ENCODE measurements around the gene TEKT5. TPM values are rescaled to one million over a fixed set of nuclear protein-coding genes. Genes with fewer than 3 reads are reported as not detected.

TEKT5 gene
- total RNA-seq, 2 donors from 2014 or later: 0.31 TPM; not detected in 1

- Histone ChIP-seq H3K9ac (ENCODE audit: extremely low read depth, low read length, poor library complexity, severe bottlenecking) (no peak overlapping the region), H3K36me3 (ENCODE audit: control insufficient read depth, insufficient read depth, low read length) (no peaks in the 10 kb centered on the region), H3K4me1 (ENCODE audit: control insufficient read depth, insufficient read depth, low read length) (no peaks in the 10 kb centered on the region), H3K27ac (ENCODE audit: low read depth, low read length) (no peak overlapping the region), H3K4me3 (ENCODE audit: low read length) (no peak overlapping the region), H3K27me3 (ENCODE audit: control insufficient read depth, insufficient read depth, low read length, poor library complexity, severe bottlenecking) (peaks cover 33% of the 10 kb centered on the region), H3K9me3 (ENCODE audit: control insufficient read depth, low read length) (no peaks in the 10 kb centered on the region)
- H3K4me1 Mint-ChIP-seq: peaks cover 3% of the 10 kb centered on the region
- H3K36me3 Mint-ChIP-seq (ENCODE audit: low read depth): no peaks in the 10 kb centered on the region
- H3K9me3 Mint-ChIP-seq: peaks cover 7% of the 10 kb centered on the region
- no peak overlapping the region for H3K4me3 Mint-ChIP-seq
- H3K27me3 Mint-ChIP-seq (ENCODE audit: insufficient read depth): peaks cover 46% of the 10 kb centered on the region
- DNase-seq: no peak
- no peak overlapping the region for H3K27ac Mint-ChIP-seq
- WGBS, 2 experiments (ENCODE audit: insufficient coverage in 1 of 2, insufficient read length in 1 of 2): 92 to 96% methylated on average over 2 of the region's 2 CpGs
- TF ChIP-seq CTCF (conservative IDR thresholded peaks at IDR 0.05): no peak
Measured at GRCh38 chr16:10631886-10632285, 62.8 kb downstream of the TEKT5 start.

DNA sequence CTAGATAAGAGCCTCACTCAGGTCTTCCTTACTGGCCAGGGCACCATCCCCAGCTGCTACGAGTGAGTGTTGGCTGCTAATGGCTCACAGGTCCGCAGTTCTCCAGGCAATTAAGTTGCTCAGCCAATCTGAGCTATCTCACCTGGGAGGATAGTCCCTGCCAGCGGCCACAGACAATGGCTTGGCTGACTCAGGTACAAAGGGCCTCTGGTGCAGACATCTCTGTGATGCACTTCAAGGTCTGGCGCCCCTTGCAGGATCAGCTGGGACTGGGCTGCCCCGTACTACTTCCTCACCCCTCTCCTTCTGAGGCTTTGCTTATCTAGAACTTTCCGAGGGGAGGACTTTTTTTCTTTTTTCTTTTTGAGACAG is 65.2 kb downstream of the TEKT5 start:
- WGBS, 2 experiments (ENCODE audit: insufficient coverage in 1 of 2, insufficient read length in 1 of 2): 56 to 77% methylated on average over 3 to 6 of the region's 6 CpGs
- Mint-ChIP-seq H3K27me3 (ENCODE audit: insufficient read depth) (peaks cover 32% of the 10 kb centered on the region), H3K4me1 (peaks cover 3% of the 10 kb centered on the region), H3K4me3 (no peak overlapping the region), H3K36me3 (ENCODE audit: low read depth) (no peaks in the 10 kb centered on the region), H3K9me3 (peaks cover 4% of the 10 kb centered on the region), H3K27ac (no peak overlapping the region)
- no peaks in the 10 kb centered on the region for H3K4me1 ChIP-seq (ENCODE audit: control insufficient read depth, insufficient read depth, low read length)
- H3K9ac ChIP-seq (ENCODE audit: extremely low read depth, low read length, poor library complexity, severe bottlenecking): no peak overlapping the region
- H3K27me3 ChIP-seq (ENCODE audit: control insufficient read depth, insufficient read depth, low read length, poor library complexity, severe bottlenecking): peaks cover 29% of the 10 kb centered on the region
- H3K4me3 ChIP-seq (ENCODE audit: low read length): no peak overlapping the region
- H3K9me3 ChIP-seq (ENCODE audit: control insufficient read depth, low read length): no peaks in the 10 kb centered on the region
- peak; percentile 72 for TF ChIP-seq CTCF (conservative IDR thresholded peaks at IDR 0.05)
- H3K27ac ChIP-seq (ENCODE audit: low read depth, low read length): no peak overlapping the region
- no peaks in the 10 kb centered on the region for H3K36me3 ChIP-seq (ENCODE audit: control insufficient read depth, insufficient read depth, low read length)
- peak; percentile 91 for DNase-seq

- H3K27ac ChIP-seq (ENCODE audit: low read depth, low read length): no peak overlapping the region
- Mint-ChIP-seq H3K4me1 (peaks cover 14% of the 10 kb centered on the region), H3K27me3 (ENCODE audit: insufficient read depth) (no peaks in the 10 kb centered on the region), H3K4me3 (no peak overlapping the region), H3K36me3 (ENCODE audit: low read depth) (no peaks in the 10 kb centered on the region), H3K27ac (no peak overlapping the region), H3K9me3 (no peaks in the 10 kb centered on the region)
- H3K9ac ChIP-seq (ENCODE audit: extremely low read depth, low read length, poor library complexity, severe bottlenecking): no peak overlapping the region
- H3K9me3 ChIP-seq (ENCODE audit: control insufficient read depth, low read length): no peaks in the 10 kb centered on the region
- no peak for TF ChIP-seq CTCF (conservative IDR thresholded peaks at IDR 0.05)
- H3K27me3 ChIP-seq (ENCODE audit: control insufficient read depth, insufficient read depth, low read length, poor library complexity, severe bottlenecking): no peaks in the 10 kb centered on the region
- H3K4me1 ChIP-seq (ENCODE audit: control insufficient read depth, insufficient read depth, low read length): peaks cover 10% of the 10 kb centered on the region
- no peak for DNase-seq
- no peaks in the 10 kb centered on the region for H3K36me3 ChIP-seq (ENCODE audit: control insufficient read depth, insufficient read depth, low read length)
- 92 to 96% methylated on average over 8 to 11 of the region's 12 CpGs for WGBS, 2 experiments (ENCODE audit: insufficient coverage in 1 of 2, insufficient read length in 1 of 2)
- no peak overlapping the region for H3K4me3 ChIP-seq (ENCODE audit: low read length)
Measured at GRCh38 chr16:10625595-10626357, 69.0 kb downstream of the TEKT5 start.

Data from endodermal cell (in vitro differentiated cells).